ENCODE measurements around the gene TNFAIP1. TPM values are rescaled to one million over a fixed set of nuclear protein-coding genes. Genes with fewer than 3 reads are reported as not detected.

The TNFAIP1 gene
- total and polyA plus RNA-seq, 8 donors = 11.5 to 56.8 (median 25.3) TPM

DNA sequence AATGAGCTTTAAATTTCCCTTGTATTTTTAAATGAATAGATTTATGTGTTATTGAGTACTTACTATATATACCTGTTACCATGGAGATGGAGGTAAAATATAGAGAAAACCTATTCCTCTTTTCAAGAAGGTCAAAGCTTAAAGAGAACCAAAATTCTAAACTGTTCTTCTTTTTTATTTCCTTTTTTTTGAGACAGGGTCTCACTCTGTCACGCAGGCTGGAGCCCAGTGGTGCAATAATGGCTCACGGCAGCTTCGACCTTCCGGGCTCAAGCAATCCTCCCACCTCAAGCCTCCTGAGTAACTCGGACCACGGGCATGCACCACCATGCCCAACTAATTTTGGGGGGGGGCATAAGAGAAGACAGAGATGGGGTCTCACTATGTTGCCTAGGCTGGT lies 41.6 kb upstream of the TNFAIP1 start:
- 89 to 98% methylated on average over 6 of the region's 6 CpGs for WGBS, 2 donors
- H3K4me3 ChIP-seq = no peak overlapping the region
- ATAC-seq = no peak
- TF ChIP-seq, protein P1, sequence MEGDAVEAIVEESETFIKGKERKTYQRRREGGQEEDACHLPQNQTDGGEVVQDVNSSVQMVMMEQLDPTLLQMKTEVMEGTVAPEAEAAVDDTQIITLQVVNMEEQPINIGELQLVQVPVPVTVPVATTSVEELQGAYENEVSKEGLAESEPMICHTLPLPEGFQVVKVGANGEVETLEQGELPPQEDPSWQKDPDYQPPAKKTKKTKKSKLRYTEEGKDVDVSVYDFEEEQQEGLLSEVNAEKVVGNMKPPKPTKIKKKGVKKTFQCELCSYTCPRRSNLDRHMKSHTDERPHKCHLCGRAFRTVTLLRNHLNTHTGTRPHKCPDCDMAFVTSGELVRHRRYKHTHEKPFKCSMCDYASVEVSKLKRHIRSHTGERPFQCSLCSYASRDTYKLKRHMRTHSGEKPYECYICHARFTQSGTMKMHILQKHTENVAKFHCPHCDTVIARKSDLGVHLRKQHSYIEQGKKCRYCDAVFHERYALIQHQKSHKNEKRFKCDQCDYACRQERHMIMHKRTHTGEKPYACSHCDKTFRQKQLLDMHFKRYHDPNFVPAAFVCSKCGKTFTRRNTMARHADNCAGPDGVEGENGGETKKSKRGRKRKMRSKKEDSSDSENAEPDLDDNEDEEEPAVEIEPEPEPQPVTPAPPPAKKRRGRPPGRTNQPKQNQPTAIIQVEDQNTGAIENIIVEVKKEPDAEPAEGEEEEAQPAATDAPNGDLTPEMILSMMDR (IDR thresholded peaks at IDR 0.05) = no peak
- intact Hi-C loops (cut with DNase I) = no loop called here
- no peaks in the 10 kb centered on the region for H3K9me3 ChIP-seq
- no peak overlapping the region for H3K27ac ChIP-seq
- no peaks in the 10 kb centered on the region for H3K36me3 ChIP-seq
- H3K27me3 ChIP-seq = no peaks in the 10 kb centered on the region
- peaks cover 0 to 29% (median 21%) of the 10 kb centered on the region in 3 donors for H3K4me1 ChIP-seq
- no peak for DNase-seq
- FAIRE-seq = no peak

DNA sequence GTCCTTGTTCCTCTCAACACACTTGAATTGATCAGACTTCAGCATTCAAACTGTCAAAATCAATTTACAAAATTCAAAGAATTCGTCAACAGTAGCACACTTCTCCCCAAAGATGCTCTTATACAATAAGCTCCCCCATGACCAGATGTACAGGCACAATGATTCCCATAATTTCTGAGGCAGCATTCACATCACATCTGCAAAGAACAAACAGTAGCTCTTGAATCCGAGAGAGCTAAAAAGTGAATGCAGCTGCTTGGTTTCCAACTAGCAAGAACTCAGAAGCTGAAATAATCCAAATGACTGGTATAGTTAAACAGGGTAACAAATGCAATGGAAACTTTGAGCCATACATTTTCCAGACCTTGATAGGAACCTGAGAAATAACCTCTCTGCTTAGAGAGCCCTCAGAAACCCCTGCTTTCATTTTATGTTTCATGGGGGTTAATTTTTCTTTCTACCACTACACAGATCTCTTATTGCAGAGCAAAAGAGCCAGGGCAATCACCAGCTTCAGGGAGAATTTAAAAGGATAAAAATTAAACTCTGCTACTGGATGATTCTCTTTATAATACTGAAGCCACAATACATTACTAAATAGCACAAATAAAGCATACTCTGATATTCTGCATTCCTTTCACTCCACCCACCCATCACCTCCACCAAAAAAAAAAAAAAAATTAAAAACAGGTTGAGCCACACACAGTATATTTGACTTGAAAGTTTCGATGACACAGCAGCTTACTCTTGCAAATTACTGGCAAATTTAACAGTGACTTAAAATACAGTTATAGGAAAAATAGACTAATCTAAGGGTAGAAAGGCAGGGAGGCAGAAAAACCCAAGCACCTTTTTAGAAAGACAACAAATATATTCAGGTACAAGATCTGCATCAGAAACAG lies 39.6 kb upstream of the TNFAIP1 start:
- no peak for DNase-seq
- H3K9me3 ChIP-seq = no peaks in the 10 kb centered on the region
- H3K27me3 ChIP-seq = no peaks in the 10 kb centered on the region
- no peak overlapping the region for H3K4me3 ChIP-seq
- no peaks in the 10 kb centered on the region for H3K36me3 ChIP-seq
- H3K4me1 ChIP-seq = peaks cover 0 to 26% (median 16%) of the 10 kb centered on the region in 3 donors
- TF ChIP-seq, protein P1 (IDR thresholded peaks at IDR 0.05) = no peak
- FAIRE-seq = no peak
- no peak for ATAC-seq
- 38 to 48% methylated on average over 3 of the region's 3 CpGs for WGBS, 2 donors
- intact Hi-C loops (cut with DNase I) = no loop called here
- no peak overlapping the region for H3K27ac ChIP-seq

DNA sequence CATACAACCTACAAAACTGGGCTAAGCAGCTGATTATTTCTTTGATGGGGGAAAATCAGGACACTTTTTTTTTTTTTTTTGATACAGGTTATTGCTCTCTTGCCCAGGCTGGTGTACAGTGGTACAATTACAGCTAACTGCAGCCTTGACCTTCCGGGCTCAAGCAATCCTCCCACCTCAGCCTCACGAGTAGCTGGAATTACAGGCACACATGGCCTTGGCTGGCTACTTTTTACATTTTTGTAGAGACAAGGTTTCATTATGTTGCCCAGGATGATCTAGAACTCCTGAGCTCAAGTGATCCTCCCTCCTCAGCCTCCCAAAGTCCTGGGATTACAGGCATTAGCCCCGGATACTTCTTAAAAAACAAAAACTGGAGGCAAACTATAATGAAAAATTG lies 37.1 kb upstream of the TNFAIP1 start:
- intact Hi-C loops (cut with DNase I) = no loop called here
- no peak overlapping the region for H3K27ac ChIP-seq
- no peaks in the 10 kb centered on the region for H3K36me3 ChIP-seq
- H3K4me3 ChIP-seq = no peak overlapping the region
- ATAC-seq (peak in 1 of 4 donors; percentile 47), FAIRE-seq (no peak), DNase-seq (no peak)
- no peaks in the 10 kb centered on the region for H3K9me3 ChIP-seq
- WGBS, 2 donors = 54 to 58% methylated on average over 3 of the region's 3 CpGs
- TF ChIP-seq, protein P1 (IDR thresholded peaks at IDR 0.05) = no peak
- H3K27me3 ChIP-seq = no peaks in the 10 kb centered on the region
- peaks cover 0 to 6% (median 0%) of the 10 kb centered on the region in 3 donors for H3K4me1 ChIP-seq

DNA sequence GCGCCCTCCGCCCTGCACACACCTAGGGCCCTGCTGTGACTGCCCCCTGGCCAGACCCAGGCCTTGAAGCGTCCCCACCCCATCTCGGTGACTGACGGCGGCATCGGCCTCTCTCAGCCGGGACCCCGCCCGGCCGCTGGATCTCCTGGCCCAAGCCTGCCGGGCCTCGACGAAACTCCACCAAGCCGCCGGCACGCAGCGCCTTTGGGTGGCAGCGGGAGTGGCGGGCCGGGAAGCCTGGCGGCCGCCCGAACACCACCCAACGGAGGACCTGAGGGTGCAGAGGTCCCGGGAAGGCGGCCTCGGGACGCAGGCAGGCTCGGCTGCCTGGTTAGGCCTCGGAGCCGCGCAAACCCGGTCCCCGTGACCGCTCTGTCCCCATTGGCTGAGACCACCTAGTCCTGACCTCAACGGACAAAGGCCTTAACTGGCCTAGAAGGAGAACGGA lies 28.6 kb upstream of the TNFAIP1 start:
- WGBS, 2 donors = 76 to 77% methylated on average over 32 to 38 of the region's 38 CpGs
- FAIRE-seq (no peak), DNase-seq (no peak), ATAC-seq (no peak)
- Histone ChIP-seq H3K27ac (no peak overlapping the region), H3K4me3 (no peak overlapping the region), H3K27me3 (no peaks in the 10 kb centered on the region), H3K4me1 (peaks cover 2 to 4% (median 2%) of the 10 kb centered on the region in 3 donors), H3K36me3 (no peaks in the 10 kb centered on the region), H3K9me3 (no peaks in the 10 kb centered on the region)
- TF ChIP-seq, protein P1 (IDR thresholded peaks at IDR 0.05) = no peak
- intact Hi-C loops (cut with DNase I) = no loop called here

DNA sequence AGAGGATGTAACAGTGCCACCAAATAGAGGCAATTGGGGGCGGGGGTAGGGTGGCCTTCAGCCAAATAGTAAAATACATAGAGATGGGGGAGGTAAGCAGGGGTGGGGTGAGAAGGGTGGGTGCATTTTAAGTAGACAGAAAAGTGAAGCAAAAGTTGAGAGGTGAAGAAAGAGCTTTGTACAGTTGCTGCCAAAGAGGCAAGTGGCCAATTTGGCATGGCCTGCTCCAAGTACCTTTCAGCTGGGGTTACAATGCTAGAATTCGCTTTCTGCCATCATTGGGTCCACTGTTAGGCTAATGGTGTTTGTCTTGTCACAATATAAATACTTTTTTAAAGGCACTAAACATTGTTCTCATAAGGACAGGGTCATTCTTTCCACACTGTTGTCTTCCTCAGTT lies 21.7 kb upstream of the TNFAIP1 start:
- H3K9me3 ChIP-seq = no peaks in the 10 kb centered on the region
- peaks cover 16 to 20% (median 19%) of the 10 kb centered on the region in 3 donors for H3K4me1 ChIP-seq
- H3K4me3 ChIP-seq = no peak overlapping the region
- H3K27me3 ChIP-seq = no peaks in the 10 kb centered on the region
- TF ChIP-seq, protein P1 (IDR thresholded peaks at IDR 0.05) = no peak
- FAIRE-seq (no peak), ATAC-seq (no peak), DNase-seq (peak in 1 of 6 donors; percentile 69)
- WGBS, 2 donors = 46 to 49% methylated on average over 2 of the region's 2 CpGs
- H3K36me3 ChIP-seq = no peaks in the 10 kb centered on the region
- intact Hi-C loops (cut with DNase I) = no loop called here
- no peak overlapping the region for H3K27ac ChIP-seq
